HEK293 (cell line): Measurements from ENCODE around the gene GPR22.

ENCODE experiments used
- CTCF ChIA-PET: fragments of 350-600 bp; formaldehyde crosslinking; extraction: SDS; loops from one replicate; lab custom pipeline; 2021; ENCODE audit warnings: antibody characterized with exemption; lab: Yijun Ruan, JAX
- POLR2A ChIA-PET: fragments of 300-600 bp; formaldehyde crosslinking; extraction: SDS; loops from one replicate; lab custom pipeline; 2020; ENCODE audit warnings: antibody characterized with exemption, inconsistent platforms; lab: Yijun Ruan, JAX
- H3K27ac ChIP-seq: fragments of 200-500 bp; sonication (Bioruptor generic); 2 replicates; pipeline ENCODE4 v1.5.1; 2014; ENCODE audit warnings: low read depth, low read length, control low read depth, inconsistent platforms; ENCODE audit errors: extremely low read depth
- H3K36me3 ChIP-seq, 2 experiments: fragments of 200-500 bp in 1 of 2; sonication (Bioruptor generic) in 1 of 2; 1 replicate in 1 of 2; 2 replicates in 1 of 2; pipeline ENCODE4 v1.5.1; 2014 to 2017; ENCODE audit warnings: inconsistent platforms in 2 of 2, low read length in 2 of 2; ENCODE audit not compliant: control insufficient read depth in 2 of 2, insufficient read depth in 1 of 2
- H3K4me1 ChIP-seq: fragments of 200-500 bp; sonication (Bioruptor generic); 2 replicates; pipeline ENCODE4 v1.5.1; 2014; ENCODE audit warnings: mild to moderate bottlenecking, low read length, inconsistent platforms; ENCODE audit not compliant: control insufficient read depth, insufficient read depth
- H3K4me3 ChIP-seq: 2 replicates; pipeline ENCODE4 v1.5.1; 2011; ENCODE audit warnings: low read depth, mild to moderate bottlenecking, control low read depth, low read length, moderate library complexity
- H3K9me3 ChIP-seq: fragments of 200-500 bp; sonication (Bioruptor generic); 2 replicates; pipeline ENCODE4 v1.5.1; 2014; ENCODE audit warnings: low read depth, low read length, inconsistent platforms; ENCODE audit not compliant: control insufficient read depth, insufficient read depth
- BCL11A ChIP-seq: fragments of 450-650 bp; formaldehyde crosslinking; IDR thresholded peaks from 2 replicates; pipeline ENCODE4 v1.5.1; 2016; ENCODE audit warnings: low read depth, missing biosample characterization, missing genetic modification characterization
- GLIS1 ChIP-seq: fragments of 450-650 bp; formaldehyde crosslinking; IDR thresholded peaks from 2 replicates; pipeline ENCODE4 v1.5.1; 2016; ENCODE audit warnings: missing biosample characterization, missing genetic modification characterization
- HOXC10 ChIP-seq: sonication (generic); formaldehyde crosslinking; IDR thresholded peaks from 2 replicates; pipeline ENCODE4 v1.8.1; 2023; ENCODE audit warnings: mild to moderate bottlenecking, missing genetic modification reagents
- HOXD13 ChIP-seq: sonication (generic); formaldehyde crosslinking; IDR thresholded peaks from 2 replicates; pipeline ENCODE4 v1.8.0; 2022; ENCODE audit warnings: missing genetic modification reagents, borderline replicate concordance
- SCRT2 ChIP-seq: fragments of 450-650 bp; formaldehyde crosslinking; IDR thresholded peaks from 2 replicates; pipeline ENCODE4 v1.5.1; 2016; ENCODE audit warnings: missing biosample characterization, missing genetic modification characterization
- ZBTB21 ChIP-seq: fragments of 450-650 bp; formaldehyde crosslinking; IDR thresholded peaks from 2 replicates; pipeline ENCODE4 v1.5.1; 2017; ENCODE audit warnings: missing biosample characterization, missing genetic modification characterization
- ZNF114 ChIP-seq: fragments of 450-650 bp; formaldehyde crosslinking; IDR thresholded peaks from 2 replicates; pipeline ENCODE4 v1.5.0; 2017; ENCODE audit warnings: missing biosample characterization, missing genetic modification characterization
- ZNF140 ChIP-seq: fragments of 450-650 bp; formaldehyde crosslinking; IDR thresholded peaks from 2 replicates; pipeline ENCODE4 v1.5.1; 2016; ENCODE audit warnings: missing biosample characterization, missing genetic modification characterization
- ZNF175 ChIP-seq: fragments of 450-650 bp; formaldehyde crosslinking; IDR thresholded peaks from 2 replicates; pipeline ENCODE4 v1.5.1; 2016; ENCODE audit warnings: missing biosample characterization, missing genetic modification characterization
- ZNF292 ChIP-seq: fragments of 450-650 bp; formaldehyde crosslinking; IDR thresholded peaks from 2 replicates; pipeline ENCODE4 v1.5.1; 2016; ENCODE audit warnings: low read depth, missing biosample characterization, missing genetic modification characterization, borderline replicate concordance
- ZNF48 ChIP-seq: fragments of 450-650 bp; formaldehyde crosslinking; IDR thresholded peaks from 2 replicates; pipeline ENCODE4 v1.5.1; 2016; ENCODE audit warnings: missing biosample characterization, missing genetic modification characterization
- ZNF544 ChIP-seq: fragments of 450-650 bp; formaldehyde crosslinking; IDR thresholded peaks from 2 replicates; pipeline ENCODE4 v1.5.0; 2017; ENCODE audit warnings: missing biosample characterization, missing genetic modification characterization
- ZNF664 ChIP-seq: fragments of 450-650 bp; formaldehyde crosslinking; IDR thresholded peaks from 2 replicates; pipeline ENCODE4 v1.5.1; 2016; ENCODE audit warnings: missing biosample characterization, missing genetic modification characterization
- ZNF791 ChIP-seq: fragments of 450-650 bp; formaldehyde crosslinking; IDR thresholded peaks from 2 replicates; pipeline ENCODE4 v1.5.1; 2016; ENCODE audit warnings: missing biosample characterization, missing genetic modification characterization
- TF ChIP-seq, protein P1 (sequence below): fragments of 450-650 bp; formaldehyde crosslinking; IDR thresholded peaks from 2 replicates; pipeline ENCODE4; 2016; ENCODE audit warnings: missing biosample characterization, missing genetic modification characterization
- TF ChIP-seq, protein P2 (sequence below): fragments of 450-650 bp; formaldehyde crosslinking; IDR thresholded peaks from 2 replicates; pipeline ENCODE4 v1.5.1; 2017; ENCODE audit warnings: missing biosample characterization, missing genetic modification characterization
- TF ChIP-seq, protein P3 (sequence below): fragments of 450-650 bp; formaldehyde crosslinking; IDR thresholded peaks from 2 replicates; pipeline ENCODE4 v1.5.1; 2016; ENCODE audit warnings: missing biosample characterization, missing genetic modification characterization
- TF ChIP-seq, protein P4 (sequence below): fragments of 450-650 bp; formaldehyde crosslinking; IDR thresholded peaks from 2 replicates; pipeline ENCODE4 v1.5.1; 2017; ENCODE audit warnings: missing biosample characterization, missing genetic modification characterization

GPR22 gene

DNA sequence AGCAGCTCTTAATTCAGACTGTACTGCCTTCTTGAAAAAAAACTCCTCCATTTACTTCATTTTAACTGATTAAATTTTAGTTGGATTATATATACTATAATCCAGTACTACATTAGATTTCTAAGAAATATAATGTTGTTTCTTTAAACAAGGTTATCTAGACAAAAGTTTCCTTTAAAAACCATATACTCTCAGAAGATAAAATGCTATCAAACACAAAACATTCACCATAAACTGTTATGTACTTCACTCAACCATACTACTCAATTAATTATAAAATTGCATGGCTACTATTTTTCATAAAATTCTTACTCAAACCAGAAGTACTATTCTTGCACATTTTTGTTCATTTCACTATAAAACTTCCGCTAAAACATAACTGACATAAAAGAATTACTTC is 12.7 kb downstream of the GPR22 start (continued):
- TF ChIP-seq, protein P1, sequence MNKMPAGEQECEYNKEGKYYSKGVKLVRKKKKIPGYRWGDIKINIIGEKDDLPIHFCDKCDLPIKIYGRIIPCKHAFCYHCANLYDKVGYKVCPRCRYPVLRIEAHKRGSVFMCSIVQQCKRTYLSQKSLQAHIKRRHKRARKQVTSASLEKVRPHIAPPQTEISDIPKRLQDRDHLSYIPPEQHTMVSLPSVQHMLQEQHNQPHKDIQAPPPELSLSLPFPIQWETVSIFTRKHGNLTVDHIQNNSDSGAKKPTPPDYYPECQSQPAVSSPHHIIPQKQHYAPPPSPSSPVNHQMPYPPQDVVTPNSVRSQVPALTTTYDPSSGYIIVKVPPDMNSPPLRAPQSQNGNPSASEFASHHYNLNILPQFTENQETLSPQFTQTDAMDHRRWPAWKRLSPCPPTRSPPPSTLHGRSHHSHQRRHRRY (tag by site-specific recombination) = no peak
- TF ChIP-seq HOXD13 (CRISPR knock-in tag) (no peak), SCRT2 (tag by site-specific recombination) (no peak), ZNF292 (no peak)

DNA sequence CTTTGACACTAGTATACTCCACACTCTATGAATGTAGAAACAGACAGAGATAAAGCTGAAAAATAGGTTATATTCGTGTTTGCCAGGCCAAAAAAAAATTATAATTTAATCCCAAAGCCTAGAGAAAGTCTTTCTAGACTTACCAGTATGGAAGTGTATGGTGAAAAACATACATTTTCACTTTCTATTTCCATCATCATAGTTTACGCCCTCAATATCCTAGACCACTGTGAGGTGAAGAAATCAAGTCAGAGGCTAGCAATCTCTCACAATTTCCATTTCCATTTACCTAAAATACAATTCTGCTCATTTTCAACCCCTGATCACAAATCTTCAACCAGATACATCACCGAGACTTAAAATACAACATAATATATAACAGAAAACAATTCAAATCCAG is 16.2 kb downstream of the GPR22 start:
- TF ChIP-seq HOXC10 (CRISPR knock-in tag) (no peak), ZNF140 (tag by site-specific recombination) (peak; percentile 28; the same call in 1 of the 2 replicates), BCL11A (no peak), ZNF114 (tag by site-specific recombination) (no peak), ZNF175 (tag by site-specific recombination) (no peak)
- TF ChIP-seq, protein P2, sequence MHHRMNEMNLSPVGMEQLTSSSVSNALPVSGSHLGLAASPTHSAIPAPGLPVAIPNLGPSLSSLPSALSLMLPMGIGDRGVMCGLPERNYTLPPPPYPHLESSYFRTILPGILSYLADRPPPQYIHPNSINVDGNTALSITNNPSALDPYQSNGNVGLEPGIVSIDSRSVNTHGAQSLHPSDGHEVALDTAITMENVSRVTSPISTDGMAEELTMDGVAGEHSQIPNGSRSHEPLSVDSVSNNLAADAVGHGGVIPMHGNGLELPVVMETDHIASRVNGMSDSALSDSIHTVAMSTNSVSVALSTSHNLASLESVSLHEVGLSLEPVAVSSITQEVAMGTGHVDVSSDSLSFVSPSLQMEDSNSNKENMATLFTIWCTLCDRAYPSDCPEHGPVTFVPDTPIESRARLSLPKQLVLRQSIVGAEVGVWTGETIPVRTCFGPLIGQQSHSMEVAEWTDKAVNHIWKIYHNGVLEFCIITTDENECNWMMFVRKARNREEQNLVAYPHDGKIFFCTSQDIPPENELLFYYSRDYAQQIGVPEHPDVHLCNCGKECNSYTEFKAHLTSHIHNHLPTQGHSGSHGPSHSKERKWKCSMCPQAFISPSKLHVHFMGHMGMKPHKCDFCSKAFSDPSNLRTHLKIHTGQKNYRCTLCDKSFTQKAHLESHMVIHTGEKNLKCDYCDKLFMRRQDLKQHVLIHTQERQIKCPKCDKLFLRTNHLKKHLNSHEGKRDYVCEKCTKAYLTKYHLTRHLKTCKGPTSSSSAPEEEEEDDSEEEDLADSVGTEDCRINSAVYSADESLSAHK (tag by site-specific recombination) = no peak
- TF ChIP-seq, protein P3, sequence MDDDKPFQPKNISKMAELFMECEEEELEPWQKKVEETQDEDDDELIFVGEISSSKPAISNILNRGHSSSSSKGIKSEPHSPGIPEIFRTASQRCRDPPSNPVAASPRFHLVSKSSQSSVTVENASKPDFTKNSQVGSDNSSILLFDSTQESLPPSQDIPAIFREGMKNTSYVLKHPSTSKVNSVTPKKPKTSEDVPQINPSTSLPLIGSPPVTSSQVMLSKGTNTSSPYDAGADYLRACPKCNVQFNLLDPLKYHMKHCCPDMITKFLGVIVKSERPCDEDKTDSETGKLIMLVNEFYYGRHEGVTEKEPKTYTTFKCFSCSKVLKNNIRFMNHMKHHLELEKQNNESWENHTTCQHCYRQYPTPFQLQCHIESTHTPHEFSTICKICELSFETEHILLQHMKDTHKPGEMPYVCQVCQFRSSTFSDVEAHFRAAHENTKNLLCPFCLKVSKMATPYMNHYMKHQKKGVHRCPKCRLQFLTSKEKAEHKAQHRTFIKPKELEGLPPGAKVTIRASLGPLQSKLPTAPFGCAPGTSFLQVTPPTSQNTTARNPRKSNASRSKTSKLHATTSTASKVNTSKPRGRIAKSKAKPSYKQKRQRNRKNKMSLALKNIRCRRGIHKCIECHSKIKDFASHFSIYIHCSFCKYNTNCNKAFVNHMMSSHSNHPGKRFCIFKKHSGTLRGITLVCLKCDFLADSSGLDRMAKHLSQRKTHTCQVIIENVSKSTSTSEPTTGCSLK (tag by site-specific recombination) = no peak
- H3K36me3 ChIP-seq = no peaks in the 10 kb centered on the region
- no peak overlapping the region for H3K4me3 ChIP-seq
- H3K9me3 ChIP-seq = no peaks in the 10 kb centered on the region
- no peak overlapping the region for H3K27ac ChIP-seq
- no peaks in the 10 kb centered on the region for H3K4me1 ChIP-seq
- ChIA-PET CTCF (no interaction called here), POLR2A (no interaction called here)

DNA sequence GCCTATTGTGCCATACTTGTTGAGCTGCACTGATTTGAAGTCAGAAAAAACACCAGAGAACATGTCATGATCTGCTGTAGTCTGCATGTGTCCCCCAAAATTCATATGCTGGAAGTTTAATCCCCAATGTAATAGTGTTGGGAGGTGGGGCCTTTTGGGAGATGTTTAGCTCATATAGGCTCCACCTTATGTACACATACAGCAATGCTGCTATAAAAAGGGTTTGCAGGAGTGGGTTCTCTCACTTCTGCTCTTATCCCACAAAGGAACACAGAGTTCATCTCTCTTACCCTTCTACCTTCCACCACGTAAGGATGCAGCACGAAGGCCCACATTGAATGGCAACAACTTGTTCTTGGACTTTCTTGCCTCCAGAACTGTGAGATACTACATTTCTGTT is 23.0 kb downstream of the GPR22 start:
- no peak overlapping the region for H3K4me3 ChIP-seq
- no peaks in the 10 kb centered on the region for H3K9me3 ChIP-seq
- ChIA-PET CTCF (no interaction called here), POLR2A (no interaction called here)
- no peak for TF ChIP-seq ZNF664 (tag by site-specific recombination)
- TF ChIP-seq ZBTB21 (tag by site-specific recombination) = no peak
- TF ChIP-seq ZNF544 (tag by site-specific recombination) = no peak
- TF ChIP-seq GLIS1 (tag by site-specific recombination) = no peak
- TF ChIP-seq, protein P4, sequence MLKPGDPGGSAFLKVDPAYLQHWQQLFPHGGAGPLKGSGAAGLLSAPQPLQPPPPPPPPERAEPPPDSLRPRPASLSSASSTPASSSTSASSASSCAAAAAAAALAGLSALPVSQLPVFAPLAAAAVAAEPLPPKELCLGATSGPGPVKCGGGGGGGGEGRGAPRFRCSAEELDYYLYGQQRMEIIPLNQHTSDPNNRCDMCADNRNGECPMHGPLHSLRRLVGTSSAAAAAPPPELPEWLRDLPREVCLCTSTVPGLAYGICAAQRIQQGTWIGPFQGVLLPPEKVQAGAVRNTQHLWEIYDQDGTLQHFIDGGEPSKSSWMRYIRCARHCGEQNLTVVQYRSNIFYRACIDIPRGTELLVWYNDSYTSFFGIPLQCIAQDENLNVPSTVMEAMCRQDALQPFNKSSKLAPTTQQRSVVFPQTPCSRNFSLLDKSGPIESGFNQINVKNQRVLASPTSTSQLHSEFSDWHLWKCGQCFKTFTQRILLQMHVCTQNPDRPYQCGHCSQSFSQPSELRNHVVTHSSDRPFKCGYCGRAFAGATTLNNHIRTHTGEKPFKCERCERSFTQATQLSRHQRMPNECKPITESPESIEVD (tag by site-specific recombination) = no peak
- TF ChIP-seq ZNF791 = no peak
- TF ChIP-seq ZNF48 (tag by site-specific recombination) = no peak
- H3K27ac ChIP-seq = no peak overlapping the region
- H3K36me3 ChIP-seq = no peaks in the 10 kb centered on the region; a peak in 1 of 3 replicates
- H3K4me1 ChIP-seq = no peaks in the 10 kb centered on the region
